SHP77 (cell line): ENCODE results near the gene RAE1.

Experiments
- DNase-seq, 2 experiments: peaks; one replicate each; lab custom pipeline; 2025; lab: John Stamatoyannopoulos, UW

The RAE1 gene

DNA sequence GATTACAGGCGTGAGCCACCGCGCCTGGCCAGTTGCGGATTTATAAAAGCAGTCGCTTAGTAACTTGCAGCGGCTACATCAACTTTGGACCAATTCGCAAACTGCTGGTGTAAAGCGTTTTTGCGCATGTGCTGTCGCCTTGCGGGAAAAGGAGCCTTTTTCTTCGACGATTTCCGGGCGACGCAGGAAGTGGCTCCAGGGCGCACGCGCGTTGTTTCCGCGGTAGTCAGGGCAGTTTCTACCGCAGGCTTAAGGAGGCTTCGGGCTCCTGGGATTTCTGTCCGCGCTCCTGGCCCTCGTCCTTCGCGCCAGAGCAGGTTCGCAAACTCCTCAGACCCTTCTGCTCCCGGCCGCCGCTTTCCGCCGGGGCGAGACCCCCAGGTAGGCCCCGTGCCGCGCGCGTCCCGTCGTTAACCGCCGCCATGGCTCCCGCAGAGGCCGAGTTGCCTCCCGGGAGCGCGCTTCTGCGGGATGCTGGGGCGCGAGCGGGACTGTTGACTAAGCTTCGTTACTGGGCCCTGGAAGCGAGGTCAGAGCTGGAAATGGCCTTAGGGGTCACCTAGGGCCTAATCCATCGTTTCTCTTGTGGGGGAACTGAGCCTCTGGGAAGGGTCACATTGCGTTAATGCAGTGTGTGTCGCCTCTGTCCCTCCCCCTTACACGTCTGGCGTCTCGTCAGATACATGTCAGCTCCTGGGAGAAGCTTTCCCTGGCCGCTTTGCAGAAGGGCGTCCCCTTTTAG lies at the start of gene RAE1:
TSS of gene RAE1 (plus strand) at position 214 of the 742 bp plus-strand sequence. CDS start 2,784 bp downstream, outside the sequence.
- DNase-seq, result peak; percentile 90 to 96

DNA sequence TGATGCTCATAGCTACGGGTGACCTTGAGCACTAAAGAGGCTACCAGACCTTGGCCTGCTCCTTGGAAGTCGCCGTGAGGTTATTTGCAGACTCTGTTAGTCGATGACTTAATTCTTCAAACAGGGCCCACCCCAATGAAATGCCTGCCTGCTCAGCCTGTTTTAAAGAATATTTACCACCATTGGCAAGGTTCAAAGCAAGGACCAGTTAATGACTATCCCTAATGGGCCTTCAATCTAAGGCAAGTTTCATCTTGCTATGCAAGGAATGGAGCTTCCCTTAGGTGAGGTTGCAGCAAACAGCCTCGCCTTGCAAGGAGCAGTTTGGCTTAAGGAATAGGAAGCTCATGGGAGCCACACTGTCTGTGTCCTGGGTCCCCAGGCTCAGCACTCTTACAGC lies 44.3 kb upstream of the RAE1 start:
- DNase-seq, result no peak

GRCh38 chr20:57308451-57309271 lies 42.4 kb upstream of the RAE1 start:
- no peak for DNase-seq

- no peak for DNase-seq
These were observed 41.4 kb upstream of the RAE1 start for GRCh38 chr20:57309544-57310115.

GRCh38 chr20:57310821-57311514 lies 40.1 kb upstream of the RAE1 start:
- no peak for DNase-seq

DNA sequence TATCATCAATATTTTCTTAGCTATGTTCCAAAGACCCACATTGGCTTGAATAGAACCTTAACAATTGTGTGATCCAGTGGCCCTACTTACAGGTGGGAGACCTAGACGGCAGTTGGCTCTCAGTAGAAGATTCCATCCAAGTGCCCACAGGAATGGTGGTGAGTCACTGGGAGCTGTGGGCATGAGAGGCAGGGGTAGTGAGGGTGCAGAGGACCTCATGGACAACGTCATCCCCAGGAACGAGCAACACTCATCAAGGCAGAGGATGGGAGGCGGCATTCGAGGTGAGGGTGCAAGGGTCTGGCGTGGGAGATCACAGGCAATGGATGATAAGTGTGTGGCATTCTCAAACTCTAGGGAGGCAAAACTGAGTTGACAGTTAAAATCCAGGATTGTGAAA lies 38.9 kb upstream of the RAE1 start:
- DNase-seq, result no peak

- no peak for DNase-seq
These were observed 37.8 kb upstream of the RAE1 start for GRCh38 chr20:57313230-57313629.

DNA sequence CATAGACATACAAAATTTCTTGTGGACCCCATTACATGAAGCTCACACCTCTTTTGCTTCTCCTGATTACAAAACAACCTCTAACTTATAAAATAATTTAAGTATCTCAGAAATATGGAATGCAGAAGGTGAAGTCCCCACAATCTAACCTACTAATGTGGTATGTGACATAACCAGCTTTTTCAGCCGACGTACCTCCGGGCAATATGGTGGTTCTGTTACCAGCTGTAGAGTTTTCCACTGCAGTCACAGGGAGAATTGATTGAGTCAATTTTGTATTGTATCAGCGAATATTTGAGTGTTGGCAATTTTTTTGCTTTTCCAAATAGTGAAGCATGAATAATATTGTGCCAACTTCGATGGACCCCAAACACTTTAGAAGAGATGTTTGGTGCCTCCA lies 37.1 kb upstream of the RAE1 start:
- no peak for DNase-seq

GRCh38 chr20:57315083-57315975 lies 35.7 kb upstream of the RAE1 start:
- no peak for DNase-seq

GRCh38 chr20:57315976-57316480 lies 35.0 kb upstream of the RAE1 start:
- DNase-seq, result no peak

- DNase-seq, result no peak
These were observed 34.3 kb upstream of the RAE1 start for GRCh38 chr20:57316795-57317201.

DNA sequence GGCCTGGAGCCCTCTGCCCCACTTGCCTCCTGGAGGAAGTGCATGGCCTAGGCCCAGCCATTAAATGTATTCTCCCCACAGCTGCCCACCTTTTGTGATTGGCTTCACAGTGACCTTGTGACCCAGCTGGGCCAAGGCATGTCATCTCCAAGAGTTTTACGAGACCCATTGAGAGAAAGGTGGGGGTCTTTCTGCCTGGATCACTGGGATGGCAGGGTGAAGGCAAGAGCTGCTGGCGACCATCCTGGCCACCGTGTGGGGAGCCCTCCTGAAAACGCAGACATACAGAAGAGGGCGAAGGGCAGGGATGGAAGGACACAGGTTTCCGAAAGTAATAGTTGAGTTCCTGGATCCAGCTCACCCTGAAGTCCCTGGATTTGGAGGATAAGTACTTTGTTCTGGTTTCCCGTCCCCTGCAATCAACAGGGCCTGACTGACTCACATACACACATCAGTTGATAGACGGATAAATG lies 33.7 kb upstream of the RAE1 start:
- DNase-seq, result no peak

DNA sequence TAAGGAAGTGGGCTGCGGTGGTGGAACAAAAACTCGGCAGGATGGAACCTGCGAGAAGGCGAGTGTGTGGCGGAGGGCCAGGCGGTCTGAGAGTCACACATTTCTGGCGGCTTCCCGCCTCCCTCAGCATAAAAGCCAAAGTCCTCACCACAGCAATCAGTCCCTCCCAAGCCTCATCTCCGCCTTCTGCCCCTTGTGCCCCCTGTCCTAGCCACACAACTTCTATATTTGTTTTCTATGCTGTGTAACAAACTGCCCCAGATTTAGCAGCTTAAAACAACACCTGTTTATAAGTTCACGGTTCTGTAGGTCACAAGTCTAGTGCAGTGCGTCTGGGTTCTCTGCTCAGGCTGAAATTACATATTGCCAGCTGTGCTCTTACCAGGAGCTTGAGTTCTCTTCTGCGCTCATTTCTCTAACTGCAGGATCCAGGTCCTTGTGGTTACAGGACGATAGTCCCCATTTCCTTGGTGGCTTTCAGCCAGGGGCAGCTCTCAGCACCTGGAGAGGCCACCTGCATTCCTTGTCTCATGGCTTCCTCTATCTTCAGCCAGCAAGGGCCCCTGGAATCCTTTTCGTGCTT lies 33.2 kb upstream of the RAE1 start:
- DNase-seq, result no peak

- DNase-seq, result no peak
These were observed 31.5 kb upstream of the RAE1 start for GRCh38 chr20:57319584-57319983.

- DNase-seq, result no peak
These were observed 30.7 kb upstream of the RAE1 start for GRCh38 chr20:57320358-57320757.

GRCh38 chr20:57321142-57321541 lies 29.9 kb upstream of the RAE1 start:
- no peak for DNase-seq

- DNase-seq, result no peak
These were observed 28.6 kb upstream of the RAE1 start for GRCh38 chr20:57322476-57322875.

DNA sequence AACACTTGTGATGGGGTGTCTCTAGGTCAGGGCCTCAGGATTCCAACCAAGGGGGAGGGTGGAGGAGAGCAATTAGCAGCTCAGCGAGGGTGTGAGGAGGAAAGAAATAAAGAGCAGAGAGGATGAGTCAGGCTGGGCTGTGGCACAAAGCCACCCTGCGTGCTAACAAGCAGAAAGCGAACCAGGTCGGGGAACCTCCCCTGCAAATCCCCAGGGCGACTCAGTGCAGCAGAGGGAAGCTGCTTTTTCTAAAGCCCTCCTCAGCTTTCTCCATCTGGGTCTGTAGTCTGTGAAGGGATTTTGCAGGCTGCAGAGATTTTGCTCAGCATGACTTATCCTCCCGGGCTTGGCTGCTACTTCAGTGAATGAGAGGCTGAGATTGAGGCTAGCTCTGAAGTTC lies 28.0 kb upstream of the RAE1 start:
- DNase-seq, result no peak

GRCh38 chr20:57325632-57326356 lies 25.3 kb upstream of the RAE1 start:
- DNase-seq, result no peak
